HS-27A (cell line): ENCODE data around the gene ACTG2.
"Not testable (repeated sequence)": the region's sequence is repeated elsewhere in the genome, so short reads cannot be mapped to it uniquely, and the experiment has no call there.

ENCODE experiments used
- DNase-seq: peaks from one replicate; pipeline ENCODE4 v3.0.0-alpha.2; 2012; ENCODE audit warnings: low read depth, missing footprints

ACTG2 gene

GRCh38 chr2:73892631-73893329 is at the start of gene ACTG2:
TSS of gene ACTG2 (plus strand) at chr2:73893008. CDS start at chr2:73901312, 8,304 bp downstream.
- no peak for DNase-seq

GRCh38 chr2:73844087-73844486 is 48.7 kb upstream of the ACTG2 start:
- DNase-seq, result no peak

- DNase-seq, result no peak
These were observed 42.8 kb upstream of the ACTG2 start for GRCh38 chr2:73850009-73850408.

- no peak for DNase-seq
These were observed 41.5 kb upstream of the ACTG2 start for GRCh38 chr2:73851274-73851673.

GRCh38 chr2:73852020-73852419 is 40.8 kb upstream of the ACTG2 start:
- peak; percentile 87 for DNase-seq

DNA sequence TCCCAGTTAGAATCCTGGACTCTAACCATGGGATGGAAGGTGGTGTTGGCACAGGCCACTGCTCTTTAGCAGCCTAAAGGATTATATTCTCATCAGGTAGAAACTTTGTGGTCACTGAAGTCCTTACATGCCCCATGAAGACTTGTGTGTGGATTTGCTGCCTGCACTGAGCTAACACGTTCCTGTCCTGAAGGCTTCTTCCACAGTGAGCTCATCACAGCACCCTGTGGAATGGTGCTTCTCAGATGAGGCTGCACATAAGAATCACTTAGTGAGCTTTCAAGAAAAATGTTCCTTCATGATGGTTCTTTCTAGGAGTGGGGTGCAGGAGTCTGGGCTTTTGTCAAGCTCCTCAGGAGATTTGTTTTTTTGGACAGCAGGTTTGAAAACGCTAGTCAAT is 37.3 kb upstream of the ACTG2 start:
- DNase-seq, result no peak

- no peak for DNase-seq
These were observed 36.6 kb upstream of the ACTG2 start for GRCh38 chr2:73856214-73856613.

DNA sequence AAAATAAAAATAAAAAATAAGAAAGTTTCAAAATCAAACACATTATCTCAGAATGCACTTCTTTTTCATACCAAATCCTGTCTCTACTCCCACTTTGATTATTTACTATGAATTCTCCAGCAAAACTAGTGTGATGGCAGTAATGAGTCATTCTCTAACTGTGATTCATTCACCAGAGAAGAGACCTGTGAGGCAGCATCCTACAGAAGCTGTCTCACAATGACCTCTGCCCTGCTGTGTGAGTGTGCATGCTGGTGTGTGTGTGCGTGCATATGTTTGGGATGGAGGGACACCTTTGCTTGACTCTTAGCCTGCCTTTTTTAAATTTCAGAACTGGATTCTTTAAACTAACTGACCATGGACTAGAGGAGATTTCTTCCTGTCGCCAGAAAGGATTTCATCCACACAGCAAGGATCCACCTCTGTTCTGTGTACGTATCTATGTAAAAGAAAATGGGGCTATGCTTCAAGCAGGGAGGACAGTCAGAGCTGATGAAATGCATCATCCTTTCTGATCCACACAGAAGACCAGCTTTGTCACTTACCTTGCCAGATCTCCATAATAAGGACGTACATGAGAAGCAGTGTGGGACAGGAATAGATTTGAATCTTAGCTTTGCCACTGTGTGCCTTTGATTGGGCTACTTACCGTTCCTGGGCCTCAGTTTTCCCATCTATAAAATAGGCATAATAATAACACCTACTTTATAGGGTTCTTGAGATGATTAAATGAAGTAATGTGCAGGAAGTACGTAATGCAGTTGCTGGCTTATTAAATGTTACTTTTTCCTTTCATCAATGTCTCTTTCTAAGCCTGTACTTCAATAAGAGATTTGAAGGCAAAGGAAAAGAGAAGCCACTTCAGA is 32.9 kb upstream of the ACTG2 start:
- peak; percentile 48 for DNase-seq

DNA sequence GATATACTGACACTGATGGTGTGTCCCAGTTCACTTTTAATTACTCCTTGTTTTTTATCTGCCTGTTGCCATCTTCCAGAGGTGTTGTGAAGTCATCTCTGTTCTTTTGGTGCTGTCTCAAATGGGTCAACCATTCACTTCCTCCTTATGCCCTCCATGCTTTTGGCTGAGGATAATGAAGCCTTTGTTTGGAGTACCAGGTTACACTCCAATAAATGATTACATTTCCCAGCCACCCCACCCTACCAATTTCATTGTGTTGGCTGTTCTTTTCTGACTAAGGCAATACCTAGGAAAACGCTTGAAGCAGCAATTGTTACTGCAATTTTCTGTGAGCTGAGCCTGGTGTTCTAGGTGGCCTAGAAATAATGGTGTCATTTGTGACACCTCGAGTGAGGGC is 29.8 kb upstream of the ACTG2 start:
- DNase-seq, result no peak

DNA sequence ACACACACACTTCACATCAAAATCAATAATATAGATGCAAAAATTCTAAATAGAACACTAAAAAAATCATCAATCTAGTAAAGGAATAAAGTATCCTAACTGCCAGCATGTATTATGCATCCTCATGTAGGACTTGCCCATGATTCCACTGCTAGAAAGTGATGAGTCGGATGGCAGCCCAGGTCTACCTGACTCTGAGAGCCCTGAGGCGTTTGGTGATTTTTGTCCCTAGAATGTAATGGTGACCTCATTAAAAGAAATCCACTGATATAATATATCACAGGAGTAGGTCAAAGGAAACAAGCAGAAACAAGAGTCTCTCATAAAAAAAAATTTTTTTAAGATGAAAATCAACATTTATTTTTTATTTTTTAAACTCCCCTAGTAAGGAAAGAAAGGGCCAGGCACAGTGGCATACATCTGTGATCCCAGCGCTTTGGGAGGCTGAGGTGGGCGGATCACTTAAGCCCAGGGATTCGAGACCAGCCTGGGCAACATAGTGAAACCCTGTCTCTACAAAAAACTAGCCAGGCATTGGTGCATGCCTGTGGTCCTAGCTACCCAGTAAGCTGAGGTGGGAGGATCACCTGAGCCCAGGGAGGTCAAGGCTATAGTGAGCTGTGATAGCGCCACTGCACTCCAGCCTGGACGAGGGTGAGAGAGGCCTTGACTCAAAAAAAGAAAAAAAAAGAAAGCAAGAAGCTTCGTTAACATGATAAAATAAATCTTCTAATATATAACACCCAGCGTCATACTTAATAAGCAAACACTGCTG is 24.4 kb upstream of the ACTG2 start:
- no peak for DNase-seq

DNA sequence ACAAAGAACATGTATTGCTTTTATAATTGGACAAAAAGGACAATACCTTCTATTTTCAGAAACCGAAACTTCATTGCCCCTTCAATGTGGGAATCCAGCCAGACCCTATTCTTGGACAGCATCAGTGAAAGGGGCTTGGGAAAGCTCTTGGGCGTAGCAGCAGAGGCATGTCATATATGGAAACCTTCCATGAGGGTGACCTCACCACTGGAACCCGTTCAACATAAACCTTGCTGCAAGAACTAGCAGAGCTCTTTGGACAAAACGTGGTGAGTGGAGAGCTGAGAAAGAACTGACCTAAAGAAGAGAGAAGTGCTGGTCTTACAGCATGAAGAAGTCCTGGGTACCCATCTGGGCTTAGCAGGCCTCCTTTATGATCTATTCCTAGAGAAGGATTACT is 22.7 kb upstream of the ACTG2 start:
- no peak for DNase-seq

GRCh38 chr2:73877071-73877802 is 15.6 kb upstream of the ACTG2 start:
- no peak for DNase-seq

DNA sequence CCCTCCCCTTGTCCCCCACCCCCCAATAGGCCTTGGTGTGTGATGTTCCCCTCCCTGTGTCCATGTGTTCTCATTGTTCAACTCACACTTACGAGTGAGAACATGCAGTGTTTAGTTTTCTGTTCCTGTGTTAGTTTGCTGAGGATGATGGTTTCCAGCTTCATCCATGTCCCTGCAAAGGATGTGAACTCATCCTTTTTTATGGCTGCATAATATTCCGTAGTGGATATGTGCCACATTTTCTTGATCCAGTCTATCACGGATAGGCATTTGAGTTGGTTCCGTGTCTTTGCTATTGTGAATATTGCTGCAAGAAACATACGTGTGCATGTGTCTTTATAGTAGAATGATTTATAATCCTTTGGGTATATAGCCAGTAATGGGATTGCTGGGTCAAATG is 14.8 kb upstream of the ACTG2 start:
- not testable (repeated sequence) for DNase-seq

GRCh38 chr2:73885406-73885805 is 7.4 kb upstream of the ACTG2 start:
- no peak for DNase-seq

DNA sequence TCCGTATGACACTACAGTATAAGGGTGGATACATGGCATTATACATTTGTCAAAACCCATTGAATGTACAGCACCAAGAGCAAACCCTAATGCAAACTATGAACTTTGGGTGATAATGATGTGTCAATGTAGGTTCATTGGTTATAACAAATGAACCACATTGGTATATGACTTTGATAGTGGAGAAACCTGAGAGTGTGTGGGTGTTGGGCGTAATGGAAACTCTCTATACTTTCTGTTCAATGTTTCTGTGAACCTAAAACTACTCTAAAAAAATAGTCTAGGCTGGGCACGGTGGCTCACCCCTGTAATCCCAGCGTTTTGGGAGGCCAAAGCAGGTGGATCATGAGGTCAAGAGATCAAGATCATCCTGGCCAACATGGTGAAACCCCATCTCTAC is 6.5 kb upstream of the ACTG2 start:
- no peak for DNase-seq

GRCh38 chr2:73887596-73888353 is 5.0 kb upstream of the ACTG2 start:
- not testable (repeated sequence) for DNase-seq

GRCh38 chr2:73888388-73888787 is 4.4 kb upstream of the ACTG2 start:
- no peak for DNase-seq

DNA sequence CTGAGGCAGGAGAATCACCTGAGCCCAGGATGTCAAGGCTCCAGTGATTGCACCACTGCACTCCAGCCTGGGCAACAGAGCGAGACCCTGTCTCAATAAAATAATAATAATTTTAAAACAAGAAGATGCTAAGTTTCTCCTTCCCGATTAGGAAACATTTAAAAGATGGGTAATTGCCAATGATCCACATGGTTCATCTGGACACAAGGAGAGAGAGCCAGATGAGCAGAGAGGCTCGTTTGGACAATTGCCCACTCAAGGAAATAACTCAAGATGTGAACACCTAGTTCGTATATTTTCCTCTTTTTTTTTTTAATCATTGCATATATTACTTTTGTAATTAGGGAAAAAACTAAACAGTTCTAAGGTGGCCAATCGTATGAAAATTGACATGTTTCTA is 3.6 kb upstream of the ACTG2 start:
- DNase-seq, result no peak

- DNase-seq, result no peak
These were observed 2.3 kb upstream of the ACTG2 start for GRCh38 chr2:73890301-73891092.

DNA sequence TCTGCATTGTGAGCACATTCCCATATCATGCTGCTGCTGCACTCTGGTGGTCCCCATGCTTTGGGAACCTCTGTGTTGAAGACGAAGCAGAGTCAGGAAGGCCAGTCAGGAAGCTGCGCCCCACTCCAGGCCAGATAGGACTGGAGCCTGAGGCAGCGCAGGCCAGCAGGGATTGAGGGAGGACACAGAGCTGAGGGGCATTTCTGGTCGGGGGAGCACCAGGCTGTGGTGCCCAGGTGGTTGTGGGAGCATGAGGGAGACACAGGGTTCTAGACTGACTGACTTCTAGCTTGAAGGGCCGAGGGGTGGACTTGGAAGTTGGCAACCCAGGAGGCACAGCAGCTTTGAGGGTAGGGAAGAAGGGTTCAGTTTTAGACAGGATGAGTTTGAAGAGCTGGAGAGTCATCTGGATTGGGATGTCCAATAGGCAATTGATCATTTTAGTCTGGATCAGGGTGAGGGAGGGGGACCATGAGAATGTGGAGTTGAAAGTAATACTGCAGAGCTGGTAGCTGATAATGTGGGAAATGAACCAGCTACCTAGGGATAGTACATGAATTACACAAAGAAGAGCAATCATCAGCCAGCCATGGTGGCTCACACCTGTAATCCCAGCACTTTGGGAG is 1.4 kb upstream of the ACTG2 start:
- DNase-seq, result no peak
